GM21515 (cell line): ENCODE data around the gene JMJD7.

Experiments
- ATAC-seq: cut with Tn5 transposase; IDR thresholded peaks from one replicate; pipeline ENCODE4 v1.9.1; 2021; ENCODE audit not compliant: unreplicated experiment

JMJD7 gene

GRCh38 chr15:41862515-41863116, 34.7 kb downstream of the JMJD7 start:
- ATAC-seq = no peak

DNA sequence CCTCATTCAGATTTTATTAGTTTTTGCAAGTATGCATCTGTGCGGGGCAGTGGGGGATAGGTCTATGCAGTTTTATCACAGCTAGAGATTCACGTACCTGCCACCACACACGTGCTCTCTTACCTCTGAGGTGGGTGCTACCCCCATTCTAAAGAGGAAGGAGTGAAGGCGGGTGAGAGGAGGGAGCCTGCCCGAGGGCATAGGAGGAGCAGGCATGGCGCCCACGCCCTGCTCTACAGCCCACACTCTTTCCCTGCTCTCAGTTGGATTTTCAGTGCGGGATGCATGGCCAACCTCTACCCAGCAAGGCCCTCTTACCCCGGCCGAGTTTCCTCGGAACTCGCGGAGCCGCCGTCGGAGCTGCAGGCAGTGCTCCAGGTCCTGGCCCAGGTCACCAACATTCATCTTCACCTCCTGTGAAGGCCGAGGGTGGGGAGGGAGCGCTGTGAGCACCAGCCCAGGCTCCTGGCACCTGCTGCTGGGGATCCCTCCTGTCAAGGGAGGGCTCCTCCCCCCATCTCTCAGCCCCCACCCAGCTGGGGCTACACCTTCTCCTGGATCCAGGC, 37.7 kb downstream of the JMJD7 start:
- ATAC-seq = no peak

- ATAC-seq = no peak
These were observed 38.4 kb downstream of the JMJD7 start for GRCh38 chr15:41866263-41866703.

GRCh38 chr15:41866872-41867579, 39.1 kb downstream of the JMJD7 start:
- no peak for ATAC-seq

- ATAC-seq = no peak
These were observed 40.4 kb downstream of the JMJD7 start for GRCh38 chr15:41868321-41868720.

DNA sequence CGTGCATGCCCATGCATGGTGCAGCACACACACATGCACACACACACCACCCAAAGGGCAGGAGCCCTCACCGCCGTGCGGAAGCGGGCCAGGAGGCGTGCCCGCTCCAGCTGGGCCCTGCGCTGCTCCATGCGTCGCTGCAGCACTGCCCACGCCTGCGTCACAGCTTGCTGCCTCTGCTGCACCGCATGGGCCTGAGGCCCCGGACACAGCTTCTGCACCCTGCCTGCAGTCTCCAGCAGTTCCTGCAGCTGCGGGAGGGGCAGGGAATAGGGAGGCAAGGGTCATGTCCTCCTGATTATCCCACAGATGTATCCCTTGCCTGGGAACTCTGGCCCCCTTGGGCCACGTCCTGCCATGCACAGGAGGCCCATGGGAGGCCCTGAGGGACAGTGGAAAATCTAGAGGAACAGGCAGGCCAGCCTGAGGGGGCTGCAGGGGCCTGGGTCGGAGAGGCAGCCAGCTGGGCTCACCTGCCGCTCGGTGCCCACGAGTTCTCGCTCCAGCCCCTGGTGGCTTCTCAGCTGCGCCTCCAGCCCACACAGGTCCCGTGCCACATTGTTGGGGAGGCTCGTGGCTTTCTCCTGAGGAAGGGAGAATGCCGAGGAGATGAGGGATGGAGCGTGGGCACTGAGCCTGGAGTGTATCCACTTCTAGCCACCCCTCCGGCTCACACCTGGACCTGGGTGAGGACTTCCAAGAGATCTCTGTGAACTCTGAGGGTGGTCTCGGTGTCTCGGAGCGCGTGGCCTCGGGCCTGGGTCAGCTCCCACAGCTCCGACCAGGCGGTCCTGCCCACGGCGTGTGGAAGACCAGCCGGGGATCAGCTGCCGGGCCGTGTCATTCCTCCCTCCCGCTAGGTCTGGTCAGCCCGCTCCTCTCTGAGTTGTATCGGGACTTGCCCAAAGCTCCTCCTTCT, 42.1 kb downstream of the JMJD7 start:
- ATAC-seq = no peak

- no peak for ATAC-seq
These were observed 42.8 kb downstream of the JMJD7 start for GRCh38 chr15:41870689-41871081.

DNA sequence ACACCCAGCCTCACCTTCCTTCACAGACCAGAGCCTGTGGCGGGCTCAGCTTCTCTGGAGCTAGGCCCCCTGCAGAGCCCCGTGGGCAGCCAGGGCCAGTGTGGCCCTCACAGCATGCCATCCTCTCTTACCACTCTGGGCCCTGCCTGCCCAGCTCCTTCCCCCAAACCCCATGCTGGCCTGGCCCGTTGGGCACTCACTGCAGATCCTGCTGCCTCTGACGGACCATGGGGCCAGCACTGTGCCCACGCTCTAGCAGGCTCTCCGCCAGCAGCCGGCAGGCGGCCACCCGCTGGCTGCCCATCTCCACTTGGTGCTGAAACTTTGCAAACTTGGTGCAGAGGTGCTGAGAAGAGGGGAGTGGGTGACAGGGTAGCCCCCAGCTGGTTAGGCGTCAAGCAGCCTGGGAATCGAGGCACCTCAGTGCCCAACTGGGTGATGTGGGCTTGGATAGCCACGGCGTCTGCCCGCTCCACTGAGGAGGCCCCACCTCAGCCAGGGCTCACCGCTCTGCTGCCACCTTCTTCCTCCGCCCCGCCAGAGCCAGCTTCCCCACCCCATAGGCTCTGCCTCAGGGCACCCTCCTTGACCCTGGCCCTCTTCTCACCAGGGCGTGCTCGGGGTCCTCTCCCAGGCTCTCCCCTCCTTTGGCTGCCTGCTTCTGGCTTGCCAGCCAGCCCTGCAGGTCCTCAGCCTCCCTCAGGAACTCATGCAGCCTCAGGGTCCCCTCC, 43.4 kb downstream of the JMJD7 start:
- no peak for ATAC-seq

- no peak for ATAC-seq
These were observed 44.4 kb downstream of the JMJD7 start for GRCh38 chr15:41872166-41872747.

- no peak for ATAC-seq
These were observed 45.8 kb downstream of the JMJD7 start for GRCh38 chr15:41873711-41874110.

DNA sequence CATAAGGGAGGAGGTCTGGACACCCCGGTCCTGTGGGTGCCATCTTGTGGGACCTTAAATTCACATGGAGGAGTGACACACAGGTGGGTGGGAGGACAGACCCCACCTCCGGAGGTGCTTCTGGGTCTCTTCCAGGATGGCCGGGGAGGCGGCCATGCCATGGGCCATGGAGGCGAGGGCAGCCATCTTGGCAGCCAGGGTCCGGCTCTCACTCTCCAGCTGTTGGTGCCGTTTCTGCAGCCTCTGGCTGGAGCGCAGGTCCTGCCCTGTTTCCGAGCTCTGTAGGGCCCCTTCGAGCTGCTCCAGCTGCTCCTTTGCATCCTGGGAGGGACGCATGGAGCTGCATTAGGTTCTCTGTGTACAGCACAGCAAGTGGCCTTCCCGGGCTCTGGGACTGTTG, 46.8 kb downstream of the JMJD7 start:
- no peak for ATAC-seq

DNA sequence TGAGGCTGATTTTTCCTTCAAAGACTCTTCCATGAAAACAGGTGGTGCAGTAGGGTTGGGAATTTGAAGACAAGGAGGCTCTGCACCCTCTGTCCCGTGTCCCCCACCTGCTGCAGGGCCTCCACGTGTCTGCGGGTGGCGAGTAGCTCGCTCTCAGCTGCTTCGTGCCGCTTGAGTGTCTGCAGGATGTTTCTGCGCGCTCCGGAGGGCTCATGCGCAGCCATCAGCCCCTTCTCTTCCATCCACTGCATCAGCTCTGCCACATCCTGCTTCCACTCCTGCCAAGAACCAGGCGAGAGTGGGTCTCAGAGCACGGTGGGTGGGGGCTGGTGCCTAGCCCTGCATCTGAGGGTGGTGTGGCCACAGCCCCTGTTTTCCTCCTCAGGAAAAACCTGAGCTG, 48.1 kb downstream of the JMJD7 start:
- no peak for ATAC-seq

- ATAC-seq = no peak
These were observed 48.8 kb downstream of the JMJD7 start for GRCh38 chr15:41876689-41877088.

DNA sequence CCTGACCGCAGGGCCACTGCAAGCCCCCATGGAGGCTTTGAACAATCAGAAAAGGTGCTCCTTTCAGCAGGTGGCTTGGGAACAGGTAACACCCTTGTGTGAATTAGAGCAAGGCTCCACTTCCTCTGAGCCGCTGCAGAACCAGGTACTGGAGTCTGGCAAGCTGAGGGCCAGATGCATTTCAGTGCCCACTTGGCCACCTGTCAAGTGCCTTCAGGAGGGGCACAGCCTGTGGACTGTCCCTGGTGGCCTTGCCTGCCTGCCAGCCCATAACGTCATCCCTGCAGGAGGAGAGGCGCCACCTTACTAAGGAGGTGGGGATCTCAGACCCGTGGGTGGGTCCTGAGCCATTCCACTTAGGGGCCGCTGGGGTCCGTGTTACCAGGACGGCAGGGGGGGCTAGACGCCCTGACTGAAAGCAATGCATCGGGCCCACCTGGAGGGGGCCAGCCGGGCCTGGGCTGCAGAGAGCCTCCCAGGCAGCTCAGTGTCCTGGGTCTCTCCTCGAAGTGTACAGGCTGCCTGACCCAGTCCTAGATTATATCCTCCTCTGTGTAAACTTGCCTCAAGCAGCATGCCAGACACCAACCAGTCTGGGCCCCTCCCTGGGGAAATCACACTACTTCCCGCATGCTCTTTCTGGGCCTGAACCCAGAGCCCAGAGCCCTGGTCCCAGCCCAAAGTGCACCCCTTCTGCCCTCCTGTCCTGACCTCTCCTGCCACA, 49.9 kb downstream of the JMJD7 start:
- ATAC-seq = no peak

DNA sequence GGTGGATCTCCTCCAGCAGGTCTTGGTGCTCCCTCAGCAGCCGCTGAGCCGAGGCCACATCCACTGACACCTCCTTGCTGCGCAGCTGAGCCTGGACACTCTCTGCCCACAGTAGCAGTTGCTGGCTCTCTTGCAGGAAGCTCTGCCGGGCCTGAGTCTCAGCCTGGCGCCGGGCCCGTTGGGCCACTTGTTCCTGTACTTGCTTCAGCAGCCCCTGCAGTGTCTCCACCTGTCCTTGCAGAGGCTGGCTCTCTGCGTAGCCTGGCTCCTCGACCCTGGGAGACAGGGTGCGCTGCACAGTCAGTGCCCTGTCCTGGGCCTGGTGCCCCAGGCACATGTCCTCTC, 50.4 kb downstream of the JMJD7 start:
- ATAC-seq = no peak

GRCh38 chr15:41879321-41879845, 51.5 kb downstream of the JMJD7 start:
- ATAC-seq = no peak

DNA sequence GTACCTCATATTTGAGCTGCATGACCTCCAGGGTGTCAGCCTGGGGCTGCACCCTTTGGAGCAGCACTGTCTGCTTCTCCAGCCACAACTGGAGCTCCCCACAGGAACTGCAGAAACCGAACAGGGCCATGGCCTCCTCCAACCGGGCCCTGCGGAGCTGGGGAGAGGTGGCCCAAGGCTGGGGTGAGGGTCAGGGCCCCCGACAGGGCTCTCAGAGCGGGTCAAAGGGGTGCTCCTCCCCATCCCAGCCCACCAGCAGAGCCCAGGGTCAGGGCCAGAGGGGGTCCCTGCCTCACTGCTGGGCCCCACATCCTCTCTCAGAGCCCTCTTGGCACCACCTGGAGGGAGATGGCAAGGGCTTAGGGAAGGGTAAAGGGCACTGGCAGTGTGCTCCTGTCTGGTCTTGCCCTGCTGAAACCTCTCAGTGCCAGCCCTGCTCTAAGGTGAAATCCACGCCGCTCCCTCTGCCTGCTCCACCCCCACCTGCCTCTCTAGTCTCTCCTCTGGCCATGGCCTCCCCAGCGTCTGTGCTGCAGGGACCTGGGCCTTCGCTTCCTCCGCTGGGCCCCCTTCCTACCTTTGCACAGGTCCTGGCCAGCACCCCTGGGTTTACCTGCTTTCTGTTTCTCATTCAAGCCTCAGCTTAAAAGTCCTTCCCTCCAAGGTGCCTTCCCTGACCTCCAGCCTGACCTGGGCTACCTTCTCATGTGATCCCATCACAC, 52.4 kb downstream of the JMJD7 start:
- ATAC-seq = no peak

DNA sequence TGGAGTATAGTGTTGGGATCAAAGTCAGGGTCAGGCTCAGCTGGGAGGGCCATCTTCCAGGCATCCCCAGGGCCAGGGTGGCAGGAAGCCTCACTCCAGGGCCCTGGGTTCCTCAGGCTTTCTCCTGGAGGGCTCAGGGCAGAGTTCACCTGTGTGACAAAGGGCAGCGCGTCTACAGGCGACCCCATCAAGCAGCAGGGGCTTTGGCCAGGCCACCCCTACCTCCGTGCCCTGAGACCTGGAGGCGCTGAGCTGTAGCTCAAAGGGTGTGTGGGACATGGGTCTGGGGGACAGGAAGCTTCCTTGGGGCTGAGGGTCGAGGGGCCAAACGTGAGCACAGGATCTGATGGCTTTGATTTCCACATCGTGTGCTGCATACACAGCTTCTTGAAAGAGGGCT, 53.2 kb downstream of the JMJD7 start:
- ATAC-seq = no peak

- ATAC-seq = no peak
These were observed 53.6 kb downstream of the JMJD7 start for GRCh38 chr15:41881550-41881919.
